Measurements from ENCODE around the gene SMARCD1. TPM values are rescaled to one million over a fixed set of nuclear protein-coding genes. Genes with fewer than 3 reads are reported as not detected.

SMARCD1 gene
- total and polyA plus RNA-seq, 9 of the 15 experiments (the other 6 are each of a cell fraction or from before 2014, with no cell fraction given): 0.86 to 91.7 (median 48.0) TPM

GRCh38 chr12:50053583-50053982 lies 31.6 kb upstream of the SMARCD1 start (continued):
- peak; percentile 11 to 86; a peak in 2 of 4 replicates for TF ChIP-seq RCOR1 (IDR thresholded peaks at IDR 0.05; ENCODE audit: borderline replicate concordance in 1 of 2, low read depth in 2 of 2, low read length in 2 of 2)
- no peak for TF ChIP-seq ZNF23 (CRISPR knock-in tag; IDR thresholded peaks at IDR 0.05)
- TF ChIP-seq ZNF644 (tag; IDR thresholded peaks at IDR 0.05; ENCODE audit: low read depth): no peak
- no peak for TF ChIP-seq FOXJ3 (CRISPR knock-in tag; IDR thresholded peaks at IDR 0.05)
- no peak for TF ChIP-seq ADNP (tag; IDR thresholded peaks at IDR 0.05)
- TF ChIP-seq SPI1 (IDR thresholded peaks at IDR 0.05; ENCODE audit: borderline replicate concordance, low read depth, low read length): peak; percentile 91
- TF ChIP-seq SRF (CRISPR knock-in tag; IDR thresholded peaks at IDR 0.05): peak in 1 of 2 experiments; percentile 65; a peak in 1 of 4 replicates
- TF ChIP-seq NR2C1 (IDR thresholded peaks at IDR 0.05): no peak
- TF ChIP-seq NR2C1 (tag; IDR thresholded peaks at IDR 0.05): no peak
- 0 out of 4 replicates have a peak, but pooled peaks of 1 of the 2 experiments have one; percentile 17 for TF ChIP-seq RAD21 (CRISPR knock-in tag; conservative IDR thresholded peaks at IDR 0.05 in 1 of 2, IDR thresholded peaks at IDR 0.05 in 1 of 2)
- TF ChIP-seq HMGN3 (IDR thresholded peaks at IDR 0.05; ENCODE audit: borderline replicate concordance, extremely low read depth, insufficient read length, low read depth, low read length): peak; percentile 24
- TF ChIP-seq NFATC3 (IDR thresholded peaks at IDR 0.05): no peak
- no peak for TF ChIP-seq TARDBP (IDR thresholded peaks at IDR 0.05)
- TF ChIP-seq FOXP4 (CRISPR knock-in tag; IDR thresholded peaks at IDR 0.05; ENCODE audit: borderline replicate concordance): no peak
- TF ChIP-seq SMAD3 (CRISPR knock-in tag; conservative IDR thresholded peaks at IDR 0.05): no peak
- TF ChIP-seq NRF1 (conservative IDR thresholded peaks at IDR 0.05 in 1 of 2, IDR thresholded peaks at IDR 0.05 in 1 of 2): no peak

Measured in K562 (cell line).